H1 (cell line): ENCODE measurements around the gene FAAP100. TPM values are rescaled to one million over a fixed set of nuclear protein-coding genes. Genes with fewer than 3 reads are reported as not detected.

ENCODE experiments used
- CTCF ChIA-PET: fragments of 300-600 bp; sonication (Branson Sonifier 250); formaldehyde crosslinking; loops from one replicate; lab custom pipeline; 2021; ENCODE audit not compliant: partially characterized antibody; lab: Charles Lee
- POLR2A ChIA-PET: fragments of 300-600 bp; sonication (Branson Sonifier 250); formaldehyde crosslinking; loops from one replicate; lab custom pipeline; 2021; ENCODE audit warnings: inconsistent platforms; ENCODE audit not compliant: partially characterized antibody; lab: Charles Lee
- DNase-seq, 2 experiments: peaks; one replicate each; pipeline versions ENCODE4 v3.0.0 to v3.0.0-alpha.2; 2010 to 2022; ENCODE audit warnings: low spot score in 2 of 2, low read depth in 1 of 2, mixed read lengths in 1 of 2
- FAIRE-seq: peaks from 2 replicates; lab custom pipeline; 2011; peaks lifted over from hg19 to GRCh38; lab: Jason Lieb, UNC
- H2AFZ ChIP-seq: 2 replicates; pipeline ENCODE4 v1.8.1; 2012; ENCODE audit warnings: low read length, inconsistent platforms
- H2AK5ac ChIP-seq: 2 replicates; pipeline ENCODE4 v1.6.1; 2013; ENCODE audit warnings: low read depth, low read length
- H2BK120ac ChIP-seq: replicated peaks from 2 replicates; pipeline ENCODE3; 2013; ENCODE audit warnings: low read depth, low read length, inconsistent platforms
- H2BK12ac ChIP-seq: 2 replicates; pipeline ENCODE4 v1.6.1; 2013; ENCODE audit warnings: low read depth, low read length
- H2BK15ac ChIP-seq: 2 replicates; pipeline ENCODE4 v1.6.1; 2013; ENCODE audit warnings: low read length
- H2BK20ac ChIP-seq: 2 replicates; pipeline ENCODE4 v1.6.1; 2013; ENCODE audit warnings: low read length
- H2BK5ac ChIP-seq: 2 replicates; pipeline ENCODE4 v1.6.1; 2013; ENCODE audit warnings: low read depth, low read length
- H3K14ac ChIP-seq: 2 replicates; pipeline ENCODE4 v1.6.1; 2013; ENCODE audit warnings: inconsistent platforms; ENCODE audit not compliant: insufficient read length
- H3K18ac ChIP-seq: 2 replicates; pipeline ENCODE4 v1.6.1; 2013; ENCODE audit warnings: low read length; ENCODE audit errors: extremely low read depth
- H3K23ac ChIP-seq: 2 replicates; pipeline ENCODE4 v1.6.1; 2013; ENCODE audit warnings: inconsistent platforms; ENCODE audit not compliant: insufficient read length
- H3K23me2 ChIP-seq: 2 replicates; pipeline ENCODE4 v1.6.1; 2013; ENCODE audit warnings: low read depth, low read length
- H3K27ac ChIP-seq: 2 replicates; pipeline ENCODE4 v1.6.1; 2011; ENCODE audit warnings: low read depth, low read length, inconsistent platforms
- H3K27me3 ChIP-seq, 4 experiments: replicated peaks in 1 of 4; 1 replicate in 1 of 4; 2 replicates in 3 of 4; pipeline versions ENCODE4 v1.6.1 to v1.8.1; 2011 to 2013; ENCODE audit warnings: low read length in 3 of 4, mild to moderate bottlenecking in 3 of 4, inconsistent platforms in 2 of 4, mixed read lengths in 2 of 4, moderate library complexity in 1 of 4; ENCODE audit not compliant: control insufficient read depth in 3 of 4, insufficient read depth in 3 of 4; ENCODE audit errors: extremely low read depth in 1 of 4
- H3K36me3 ChIP-seq, 4 experiments: 2 replicates each; pipeline versions ENCODE4 v1.6.1 to v1.8.1; 2011 to 2013; ENCODE audit warnings: mild to moderate bottlenecking in 4 of 4, low read length in 3 of 4, moderate library complexity in 2 of 4, control low read depth in 1 of 4, inconsistent platforms in 1 of 4; ENCODE audit not compliant: insufficient read depth in 4 of 4, control insufficient read depth in 2 of 4
- H3K4ac ChIP-seq: replicated peaks from 2 replicates; pipeline ENCODE3; 2013; ENCODE audit warnings: low read length, low read depth, mixed read lengths, inconsistent platforms; ENCODE audit not compliant: insufficient read length
- H3K4me1 ChIP-seq, 4 experiments: replicated peaks in 1 of 4; 1 replicate in 1 of 4; 2 replicates in 3 of 4; pipeline versions ENCODE4 v1.6.1 to v1.8.1; 2011 to 2013; ENCODE audit warnings: low read length in 3 of 4, inconsistent platforms in 2 of 4, mixed read lengths in 1 of 4; ENCODE audit not compliant: insufficient read depth in 4 of 4, control insufficient read depth in 3 of 4
- H3K4me2 ChIP-seq, 2 experiments: 2 replicates each; pipeline versions ENCODE4 v1.6.1 to v1.8.1; 2011 to 2013; ENCODE audit warnings: low read depth in 2 of 2, low read length in 2 of 2, control low read depth in 1 of 2, inconsistent platforms in 1 of 2, mild to moderate bottlenecking in 1 of 2; ENCODE audit not compliant: insufficient read depth in 1 of 2
- H3K4me3 ChIP-seq, 4 experiments: fragments of 200-600, 300-600 bp in 1 of 4; sonication (generic), shearing (Covaris generic), sonication (Bioruptor Twin) in 1 of 4; 2 replicates each; pipeline versions ENCODE4 v1.5.1 to v1.8.1; 2011 to 2016; ENCODE audit warnings: low read length in 4 of 4, low read depth in 3 of 4, control low read depth in 2 of 4, inconsistent platforms in 2 of 4, mild to moderate bottlenecking in 2 of 4, mixed read lengths in 1 of 4, moderate library complexity in 1 of 4; ENCODE audit not compliant: insufficient read depth in 2 of 4; ENCODE audit errors: extremely low read depth in 1 of 4
- H3K56ac ChIP-seq: replicated peaks from 2 replicates; pipeline ENCODE3; 2013; ENCODE audit warnings: low read depth, mild to moderate bottlenecking, mixed read lengths, low read length, inconsistent platforms; ENCODE audit not compliant: insufficient read length
- H3K79me1 ChIP-seq: 2 replicates; pipeline ENCODE4 v1.6.1; 2013; ENCODE audit warnings: low read depth, low read length, control low read depth
- H3K79me2 ChIP-seq, 2 experiments: 2 replicates each; pipeline versions ENCODE4 v1.6.1 to v1.8.1; 2012 to 2013; ENCODE audit warnings: low read length in 2 of 2, mild to moderate bottlenecking in 2 of 2, inconsistent platforms in 1 of 2; ENCODE audit not compliant: insufficient read depth in 2 of 2, control insufficient read depth in 1 of 2
- H3K9ac ChIP-seq, 4 experiments: replicated peaks in 1 of 4; 1 replicate in 1 of 4; 2 replicates in 3 of 4; pipeline versions ENCODE4 v1.6.1 to v1.8.1; 2011 to 2013; ENCODE audit warnings: low read depth in 3 of 4, low read length in 3 of 4, control low read depth in 2 of 4, mild to moderate bottlenecking in 2 of 4, moderate library complexity in 2 of 4, inconsistent platforms in 1 of 4; ENCODE audit errors: extremely low read depth in 1 of 4
- H3K9me3 ChIP-seq, 2 experiments: 2 replicates each; pipeline versions ENCODE4 v1.6.1 to v1.8.1; 2012 to 2013; ENCODE audit warnings: mild to moderate bottlenecking in 2 of 2, moderate library complexity in 2 of 2, control low read depth in 1 of 2, inconsistent platforms in 1 of 2, low read depth in 1 of 2, low read length in 1 of 2, mixed read lengths in 1 of 2; ENCODE audit not compliant: insufficient read depth in 2 of 2
- H4K20me1 ChIP-seq, 2 experiments: replicated peaks in 1 of 2; 2 replicates each; pipeline versions ENCODE3 to v1.8.1; 2011 to 2013; ENCODE audit warnings: inconsistent platforms in 2 of 2, low read length in 2 of 2, mild to moderate bottlenecking in 1 of 2; ENCODE audit not compliant: insufficient read depth in 2 of 2, control insufficient read depth in 1 of 2
- H4K5ac ChIP-seq: 2 replicates; pipeline ENCODE4 v1.6.1; 2013; ENCODE audit warnings: low read length, low read depth, mixed read lengths, inconsistent platforms; ENCODE audit not compliant: insufficient read length
- H4K8ac ChIP-seq: 2 replicates; pipeline ENCODE4 v1.8.0; 2013; ENCODE audit warnings: mild to moderate bottlenecking, moderate library complexity, low read length, inconsistent platforms; ENCODE audit not compliant: insufficient read depth; ENCODE audit errors: extremely low read depth
- H4K91ac ChIP-seq: replicated peaks from 2 replicates; pipeline ENCODE3; 2013; ENCODE audit warnings: low read length, mixed read lengths, inconsistent platforms; ENCODE audit not compliant: insufficient read length
- BACH1 ChIP-seq: IDR thresholded peaks from 2 replicates; pipeline ENCODE4 v1.6.1; 2012; ENCODE audit warnings: low read length, improper control_type of control experiment
- KDM1A ChIP-seq: fragments of 200-600, 300-600 bp; sonication (generic); IDR thresholded peaks from 2 replicates; pipeline ENCODE4 v1.7.1; 2016; ENCODE audit warnings: mild to moderate bottlenecking, low read length, borderline replicate concordance
- MAFK ChIP-seq: IDR thresholded peaks from 2 replicates; pipeline ENCODE4 v1.6.1; 2012; ENCODE audit warnings: low read depth, mild to moderate bottlenecking, improper control_type of control experiment, low read length
- WGBS, 2 experiments: shearing (Covaris generic) in 1 of 2; methylation state at CpG; one replicate each; pipeline versions ENCODE4 v1.1.6 to v1.1.7; 2013 to 2015; ENCODE audit warnings: low lambda C conversion rate in 2 of 2, mixed read lengths in 2 of 2, inconsistent platforms in 1 of 2, low coverage in 1 of 2, missing lambda C conversion rate in 1 of 2; ENCODE audit not compliant: insufficient replicate concordance in 2 of 2, insufficient coverage in 1 of 2, insufficient read length in 1 of 2; ENCODE audit errors: extremely low coverage in 1 of 2, missing lambda C conversion rate in 1 of 2; 5-methylcytosine and 5-hydroxymethylcytosine counted together
- polyA plus RNA-seq, 7 experiments: library from polyadenylated mRNA; depleted of rRNA in 3 of 7; stranded (reverse) in 5 of 7; unstranded in 2 of 7; fragments of >200 nt in 5 of 7; fragments of 200-250 nt in 2 of 7; gene quantifications; 1 replicate in 5 of 7; 2 replicates in 1 of 7; 4 replicates in 1 of 7; pipeline versions ENCODE4 v1.2.1 to v1.2.3, GENCODE V29; 2011 to 2013; ENCODE audit warnings: missing spikeins in 2 of 7, mixed read lengths in 2 of 7
- total RNA-seq: library from RNA; stranded (reverse); fragmentation: NEBNext Ultra II Directional; extraction: Animal tissue kit (Norgen Biotek cat#: 25700); gene quantifications from 2 replicates; pipeline ENCODE4 v1.2.1, GENCODE V29; 2021

FAAP100 gene
- total and polyA plus RNA-seq, 2 of the 8 experiments (the other 6 are each of a cell fraction or from before 2014, with no cell fraction given): 23.2 to 41.8 TPM

DNA sequence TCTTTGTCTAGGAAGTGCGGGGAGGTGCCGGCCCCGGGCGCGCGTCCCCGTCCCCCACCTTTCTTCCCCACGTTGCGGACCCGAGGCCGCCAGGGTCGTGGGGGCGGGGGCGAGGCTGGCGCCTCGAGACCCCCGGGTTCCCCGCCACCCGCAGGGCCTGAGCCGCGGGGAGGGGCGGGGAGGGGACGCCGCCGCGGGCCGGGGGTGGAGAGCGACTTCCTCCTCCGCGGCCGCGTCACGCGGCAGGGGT, 37.7 kb downstream of the FAAP100 start:
- peaks cover 0 to 20% (median 12%) of the 10 kb centered on the region in 4 experiments; a peak in 5 of 7 replicates for H3K27me3 ChIP-seq

More for the DNA sequence above, 37.7 kb downstream of the FAAP100 start:
- peaks cover 23 to 30% of the 10 kb centered on the region in 2 experiments for H4K20me1 ChIP-seq
- H3K4me3 ChIP-seq: peak overlapping the region; percentile 56 to 75 (median 66)
- peaks cover 19% of the 10 kb centered on the region for H3K79me1 ChIP-seq
- H3K4me2 ChIP-seq: peak overlapping the region; percentile 75 to 85
- H3K36me3 ChIP-seq: peaks cover 19 to 27% (median 25%) of the 10 kb centered on the region in 4 experiments; a peak in 7 of 8 replicates
- H2BK120ac ChIP-seq: no peak overlapping the region
- H4K8ac ChIP-seq: peak overlapping the region; percentile 96; the same call in 1 of the 2 replicates
- no peak overlapping the region for H3K14ac ChIP-seq
- H3K23me2 ChIP-seq: peaks cover 36% of the 10 kb centered on the region
- peak overlapping the region; percentile 7 for H4K5ac ChIP-seq
- TF ChIP-seq BACH1 (peak; percentile 10; the same call in 1 of the 2 replicates), MAFK (no peak), KDM1A (0 out of 2 replicates have a peak, but pooled peaks have one; percentile 0)
- peaks cover 0 to 35% (median 20%) of the 10 kb centered on the region in 4 experiments; a peak in 6 of 7 replicates for H3K4me1 ChIP-seq
- H3K23ac ChIP-seq: no peak overlapping the region
- peak overlapping the region in 3 of 4 experiments; percentile 46 to 77 (median 75); a peak in 5 of 7 replicates for H3K9ac ChIP-seq
- DNase-seq: no peak
- H2BK15ac ChIP-seq: no peak overlapping the region
- H3K27ac ChIP-seq: peak overlapping the region; percentile 89; the same call in 1 of the 2 replicates
- H3K4ac ChIP-seq: no peak overlapping the region
- no peak overlapping the region for H2BK20ac ChIP-seq
- H3K18ac ChIP-seq: peak overlapping the region; percentile 95; the same call in 1 of the 2 replicates
- 0 out of 2 replicates have a peak overlapping the region, but pooled peaks have one; percentile 15 for H2AK5ac ChIP-seq
- H4K91ac ChIP-seq: peak overlapping the region; percentile 12
- no peak for FAIRE-seq
- H2BK5ac ChIP-seq: peak overlapping the region; percentile 83
- H2BK12ac ChIP-seq: no peak overlapping the region
- peaks cover 24 to 44% of the 10 kb centered on the region in 2 experiments for H3K79me2 ChIP-seq
- CTCF ChIA-PET: interaction anchor here (3.6 kb wide), 1 partner anchor 30 kb away, joined by 12 read pairs; no protein-coding TSS in a partner anchor
- no peaks in the 10 kb centered on the region for H3K9me3 ChIP-seq
- peak overlapping the region; percentile 36 for H3K56ac ChIP-seq
- POLR2A ChIA-PET: interaction anchor here (1.0 to 35.8 kb wide), 20 partner anchors 2 to 395 kb away, joined by 3 to 1004 read pairs (median 6); partner anchors contain the start of genes ACTG1, ARL16, BAHCC1 and FAAP100
- WGBS, 2 experiments: 20% methylated on average over 1 of the region's 34 CpGs; no CpG with 5 or more reads in 1 of the 2 experiments
- H2AFZ ChIP-seq: no peak overlapping the region
